GM21526 (cell line): ENCODE results near the gene ELOVL5.
"Not testable (repeated sequence)": the region's sequence is repeated elsewhere in the genome, so short reads cannot be mapped to it uniquely, and the experiment has no call there.

Experiments
- ATAC-seq: cut with Tn5 transposase; IDR thresholded peaks from one replicate; pipeline ENCODE4 v1.9.1; 2021; ENCODE audit warnings: moderate library complexity; ENCODE audit not compliant: unreplicated experiment, low FRiP score

ELOVL5 gene

DNA sequence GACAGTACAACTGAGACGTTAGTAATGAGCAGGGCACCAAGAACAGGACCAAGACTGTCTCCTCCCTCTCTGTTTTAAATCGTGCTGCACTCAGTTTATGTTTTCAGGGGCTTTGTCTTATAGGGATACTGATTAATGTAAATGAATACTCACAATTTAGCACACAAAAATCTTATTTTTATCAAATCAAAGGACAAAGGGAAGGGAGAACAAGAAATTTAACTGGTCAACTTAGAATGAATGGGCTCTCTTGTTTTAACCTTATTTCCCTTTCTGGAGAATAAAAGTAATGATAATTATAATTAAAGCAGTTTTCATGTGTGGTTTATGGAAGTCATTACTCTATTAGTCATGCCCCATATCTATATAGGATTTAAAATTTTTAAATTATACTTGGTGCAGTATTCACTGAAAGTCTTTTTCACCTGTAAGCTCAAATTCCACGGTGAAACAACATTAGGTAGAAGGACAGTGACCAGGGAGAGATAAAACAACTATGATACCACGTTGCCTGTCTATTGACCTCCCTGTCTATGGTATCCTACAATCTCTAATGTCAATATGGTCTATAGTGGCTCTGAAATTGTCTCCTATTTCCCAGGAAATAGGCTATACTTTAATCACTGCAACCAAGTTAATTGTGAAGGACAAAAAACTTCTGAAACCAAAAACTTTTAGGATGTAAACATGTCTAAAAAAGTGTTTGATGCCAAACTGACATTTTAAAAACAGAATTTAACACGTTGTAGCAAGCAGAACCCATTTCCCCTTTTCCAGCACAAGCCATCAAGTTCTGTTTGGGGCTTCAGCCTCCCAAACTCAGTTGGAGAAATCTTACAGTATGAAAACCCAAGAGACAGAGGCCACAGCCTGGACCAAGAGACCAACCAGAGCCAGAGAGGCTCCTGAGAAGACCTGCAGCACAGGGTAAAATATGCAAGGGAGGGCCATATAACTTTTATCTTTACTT lies 15.0 kb downstream of the ELOVL5 start:
- no peak for ATAC-seq

DNA sequence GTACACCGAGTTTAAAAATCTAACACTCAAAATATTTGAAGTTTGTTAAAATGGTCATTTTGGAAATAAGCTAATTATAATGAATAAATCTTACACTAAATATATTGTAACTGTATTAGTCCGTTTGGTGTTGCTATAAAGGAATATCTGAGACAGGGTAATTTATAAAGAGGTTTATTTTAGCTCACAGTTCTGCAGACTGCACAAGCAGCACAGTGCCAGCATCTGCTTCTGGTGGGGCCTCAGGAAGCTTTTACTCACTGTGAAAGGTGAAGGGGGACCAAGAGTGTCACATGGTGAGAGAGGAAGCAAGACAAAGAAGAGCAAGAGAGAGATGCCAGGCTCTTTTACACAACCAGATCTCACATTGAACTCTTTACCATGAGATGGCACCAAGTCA lies 17.1 kb downstream of the ELOVL5 start:
- no peak for ATAC-seq

DNA sequence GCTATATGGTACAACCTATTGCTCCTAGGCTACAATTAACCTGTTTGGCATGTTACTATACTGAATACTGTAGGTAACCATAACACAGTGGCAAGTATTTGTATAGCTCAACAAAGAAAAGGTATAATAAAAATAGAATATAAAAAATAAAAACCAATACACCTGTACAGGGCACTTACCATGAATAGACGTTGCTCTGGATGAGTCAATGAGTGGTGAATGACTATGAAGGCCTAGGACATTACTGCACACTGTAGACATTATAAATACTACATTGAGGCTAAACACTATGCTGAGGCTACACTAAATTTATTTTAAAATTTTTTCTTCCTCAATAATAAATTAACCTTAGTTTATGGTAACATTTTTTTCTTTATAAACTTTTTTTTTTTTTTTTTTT lies 18.6 kb downstream of the ELOVL5 start:
- ATAC-seq, result no peak

DNA sequence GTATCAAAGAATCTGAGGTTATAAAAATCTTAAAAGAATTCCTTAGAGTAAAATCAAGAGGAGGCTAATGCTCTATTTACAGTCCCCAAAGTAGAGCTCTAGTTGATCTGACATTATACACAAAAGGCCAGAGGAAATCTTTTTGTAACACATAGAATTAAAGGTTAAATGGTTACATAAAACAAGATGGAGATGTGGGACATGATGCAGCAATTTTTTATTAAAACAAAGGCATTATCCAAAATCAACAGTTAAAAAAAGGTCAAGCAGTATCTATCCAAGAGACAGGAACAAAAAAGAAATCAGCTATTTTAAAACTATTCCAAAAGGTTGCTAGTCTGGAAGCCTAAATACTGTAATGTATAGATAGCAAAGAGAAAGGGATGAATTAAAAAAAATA lies 20.4 kb downstream of the ELOVL5 start:
- no peak for ATAC-seq

DNA sequence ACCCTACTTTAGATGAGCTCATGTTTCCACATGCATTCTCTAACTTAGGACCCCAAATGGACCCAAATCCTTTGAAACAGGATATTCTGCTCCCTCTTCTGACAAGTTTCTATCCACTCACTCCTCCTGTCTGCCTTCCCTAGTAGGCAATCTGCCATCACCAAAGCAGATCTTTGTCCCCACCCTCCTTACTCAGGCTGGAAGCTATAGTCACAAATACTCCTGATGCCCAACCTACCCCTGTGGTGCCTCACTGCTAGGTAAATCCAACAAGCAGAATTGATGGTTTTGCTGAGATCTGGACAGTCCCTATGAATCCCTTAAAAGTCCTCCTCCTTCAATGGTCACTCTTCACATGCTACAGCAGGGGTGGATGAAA lies 21.7 kb downstream of the ELOVL5 start:
- no peak for ATAC-seq

- ATAC-seq, result no peak
Observed at GRCh38 chr6:53326372-53327016, 22.3 kb downstream of the ELOVL5 start.

GRCh38 chr6:53325785-53326184 lies 23.0 kb downstream of the ELOVL5 start:
- ATAC-seq, result no peak

DNA sequence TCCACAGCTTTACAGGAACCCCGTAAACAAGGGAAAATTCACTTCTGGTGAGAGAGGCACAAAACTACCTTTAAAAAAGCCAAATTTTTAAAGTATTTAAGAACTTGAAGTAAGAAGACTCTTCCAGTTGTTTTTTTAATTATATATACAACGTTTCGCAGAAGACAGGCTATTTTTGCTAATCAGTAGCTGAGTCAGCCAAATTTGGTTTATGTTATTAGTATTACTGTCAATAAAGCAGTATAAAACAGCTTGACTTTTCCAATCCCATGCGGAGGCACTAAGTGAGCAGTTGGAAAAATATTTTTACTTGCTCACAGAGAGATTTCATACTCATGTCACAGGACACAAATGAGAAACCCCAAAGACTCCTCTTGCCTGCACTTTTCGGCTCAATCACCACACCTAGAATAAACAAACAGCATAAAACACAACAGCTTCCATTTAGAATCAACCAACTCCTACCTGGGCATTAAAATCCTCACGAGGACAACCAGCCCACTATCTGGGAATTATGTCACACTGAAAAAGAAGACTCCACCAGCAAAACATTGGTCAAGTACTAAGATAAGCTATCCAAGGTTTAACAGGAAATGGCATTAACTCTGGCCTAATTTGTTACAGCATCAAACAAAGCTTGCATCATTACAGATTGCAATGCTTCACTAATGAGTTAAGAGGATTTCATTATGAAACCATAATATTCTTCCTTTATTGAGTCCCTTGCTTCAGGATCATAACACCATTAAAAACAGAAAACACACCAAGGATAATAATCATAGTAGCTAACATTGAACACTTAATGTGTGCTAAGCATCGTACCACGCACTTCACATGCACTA lies 26.3 kb downstream of the ELOVL5 start:
- ATAC-seq, result no peak

- no peak for ATAC-seq
Observed at GRCh38 chr6:53321701-53322100, 27.0 kb downstream of the ELOVL5 start.

GRCh38 chr6:53320964-53321363 lies 27.8 kb downstream of the ELOVL5 start:
- ATAC-seq, result no peak

DNA sequence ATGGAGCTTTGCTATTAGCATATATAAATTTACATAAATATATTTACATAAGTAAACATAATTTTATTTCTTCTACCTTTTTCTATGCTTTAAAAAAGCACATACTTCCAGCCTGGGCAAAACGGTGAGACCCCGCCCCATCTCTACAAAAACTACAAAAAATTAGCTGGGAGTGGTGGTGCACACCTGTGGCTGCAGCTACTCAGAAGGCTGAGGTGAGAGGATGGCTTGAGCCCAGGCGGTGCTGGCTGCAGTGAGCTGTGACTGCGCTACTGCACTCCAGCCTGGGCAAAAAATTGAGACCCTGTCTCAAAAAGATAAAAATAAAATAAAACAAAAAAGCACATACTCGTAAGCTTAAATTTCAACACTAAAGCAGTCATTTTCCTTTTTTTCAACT lies 30.3 kb downstream of the ELOVL5 start:
- no peak for ATAC-seq

DNA sequence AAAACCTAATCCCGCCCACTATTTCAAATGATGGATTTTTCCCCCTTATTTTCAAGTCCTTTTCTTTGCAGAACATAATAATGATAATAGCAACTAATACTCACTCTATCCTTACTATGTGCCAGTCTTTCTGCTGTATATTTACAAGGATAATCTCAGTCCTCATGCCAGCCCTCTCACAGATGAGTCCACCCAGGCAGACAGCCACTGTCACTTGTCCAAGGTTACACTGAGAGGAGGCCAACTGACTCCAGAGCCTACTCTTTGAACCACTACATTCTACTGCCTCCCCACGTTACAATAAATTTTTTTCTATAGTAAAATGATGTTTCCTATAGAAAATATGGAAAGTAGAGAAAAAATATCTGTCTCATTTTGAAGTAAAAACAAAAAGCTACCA lies 30.9 kb downstream of the ELOVL5 start:
- no peak for ATAC-seq

DNA sequence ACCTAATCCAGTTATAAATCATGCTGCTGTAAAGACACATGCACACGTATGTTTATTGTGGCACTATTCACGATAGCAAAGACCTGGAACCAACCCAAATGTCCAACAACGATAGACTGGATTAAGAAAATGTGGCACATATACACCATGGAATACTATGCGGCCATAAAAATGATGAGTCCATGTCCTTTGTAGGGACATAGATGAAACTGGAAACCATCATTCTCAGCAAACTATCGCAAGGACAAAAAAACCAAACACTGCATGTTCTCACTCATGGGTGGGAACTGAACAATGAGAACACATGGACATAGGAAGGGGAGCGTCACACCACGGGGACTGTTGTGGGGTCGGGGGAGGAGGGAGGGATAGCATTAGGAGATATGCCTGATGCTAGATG lies 31.5 kb downstream of the ELOVL5 start:
- ATAC-seq, result not testable (repeated sequence)

DNA sequence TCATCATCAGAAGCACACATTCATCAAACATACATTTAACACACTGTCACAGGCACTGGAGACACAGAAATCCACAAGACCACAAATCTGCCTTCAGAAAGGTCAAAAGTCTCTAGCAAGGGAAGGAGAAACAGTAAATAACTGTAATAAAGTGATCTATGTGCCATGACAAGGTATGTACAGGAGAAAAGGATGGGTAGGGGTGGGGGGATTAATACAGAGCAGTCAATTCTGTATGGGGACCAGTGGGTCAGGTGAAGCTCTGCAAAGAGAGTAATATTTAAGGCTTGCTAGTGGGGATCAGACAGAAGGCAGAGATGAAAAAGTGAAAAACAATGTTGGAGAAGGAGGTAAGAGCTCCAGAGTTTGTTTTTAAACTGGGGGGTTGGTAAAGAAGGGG lies 32.6 kb downstream of the ELOVL5 start:
- no peak for ATAC-seq

GRCh38 chr6:53315086-53315724 lies 33.5 kb downstream of the ELOVL5 start:
- ATAC-seq, result no peak

DNA sequence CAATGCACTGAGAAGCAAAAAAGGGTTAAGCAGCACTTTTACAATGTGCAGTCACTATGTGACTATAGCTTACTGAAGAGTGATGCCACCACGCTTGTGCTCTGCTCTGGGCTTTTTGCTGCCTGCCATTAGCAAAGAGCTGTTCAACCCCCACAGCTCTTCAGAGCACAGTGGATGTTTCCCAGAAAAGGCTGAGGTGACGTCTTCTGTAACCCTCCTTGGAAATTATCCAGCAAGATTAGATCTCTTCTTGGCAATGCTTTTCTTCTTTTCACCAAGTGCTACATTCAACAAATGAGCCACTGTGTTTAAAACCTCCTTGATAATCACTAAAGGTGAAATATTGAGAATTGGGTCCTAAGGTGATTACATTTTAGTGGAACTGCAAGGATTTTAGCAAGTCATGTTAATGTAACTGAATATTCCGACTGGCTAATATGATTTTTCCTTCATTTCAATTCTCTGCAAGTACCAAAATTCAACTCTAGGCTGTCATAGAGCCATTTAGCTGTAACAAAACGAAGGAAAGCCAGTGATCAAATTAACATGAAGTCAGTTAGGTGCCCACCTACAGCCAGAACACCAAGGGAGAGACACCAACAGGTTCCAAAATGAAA lies 34.9 kb downstream of the ELOVL5 start:
- no peak for ATAC-seq

- no peak for ATAC-seq
Observed at GRCh38 chr6:53312355-53312754, 36.4 kb downstream of the ELOVL5 start.

- no peak for ATAC-seq
Observed at GRCh38 chr6:53311586-53311935, 37.2 kb downstream of the ELOVL5 start.

- no peak for ATAC-seq
Observed at GRCh38 chr6:53310771-53311585, 37.8 kb downstream of the ELOVL5 start.
